GM12865 (cell line): ENCODE data around the gene ERFL.

Experiments
- DNase-seq: peaks from one replicate; pipeline ENCODE4 v3.0.0; 2010; ENCODE audit warnings: low read depth
- H3K4me3 ChIP-seq: 2 replicates; pipeline ENCODE4 v1.5.1; 2011; ENCODE audit warnings: mild to moderate bottlenecking, low read depth, low read length, control low read depth
- CTCF ChIP-seq: IDR thresholded peaks from 2 replicates; pipeline ENCODE4 v1.5.1; 2011; ENCODE audit warnings: low read length, control low read depth, low read depth, inconsistent platforms; ENCODE audit not compliant: insufficient read depth; ENCODE audit errors: missing control alignments

ERFL gene

GRCh38 chr19:41957161-41957837 is 29.1 kb upstream of the ERFL start:
- no peak overlapping the region for H3K4me3 ChIP-seq
- TF ChIP-seq CTCF: no peak
- no peak for DNase-seq

GRCh38 chr19:41956621-41957020 is 28.4 kb upstream of the ERFL start:
- DNase-seq: no peak
- no peak for TF ChIP-seq CTCF
- H3K4me3 ChIP-seq: no peak overlapping the region

- TF ChIP-seq CTCF: no peak
- no peak for DNase-seq
- H3K4me3 ChIP-seq: no peak overlapping the region
Measured at GRCh38 chr19:41955521-41955920, 27.3 kb upstream of the ERFL start.

- peak; percentile 99 for TF ChIP-seq CTCF
- no peak overlapping the region for H3K4me3 ChIP-seq
- DNase-seq: peak; percentile 87
Measured at GRCh38 chr19:41951686-41952172, 23.5 kb upstream of the ERFL start.

- no peak for DNase-seq
- no peak for TF ChIP-seq CTCF
- H3K4me3 ChIP-seq: no peak overlapping the region
Measured at GRCh38 chr19:41947091-41947490, 18.8 kb upstream of the ERFL start.

GRCh38 chr19:41945135-41945766 is 17.0 kb upstream of the ERFL start:
- no peak for TF ChIP-seq CTCF
- peak overlapping the region; percentile 26 for H3K4me3 ChIP-seq
- DNase-seq: peak; percentile 98

GRCh38 chr19:41944336-41944735 is 16.1 kb upstream of the ERFL start:
- H3K4me3 ChIP-seq: no peak overlapping the region
- peak; percentile 58 for DNase-seq
- no peak for TF ChIP-seq CTCF
